ENCODE data around the gene MNX1.

Gene MNX1

GRCh38 chr7:157004521-157005455 lies 5.7 kb downstream of the MNX1 start:
- peaks cover 50% of the 10 kb centered on the region for H3K27me3 ChIP-seq (ENCODE audit: control insufficient read depth, low read length)
- no peak for TF ChIP-seq CTCF (IDR thresholded peaks at IDR 0.05; ENCODE audit: low read depth, low read length, poor library complexity, severe bottlenecking)
- no peak for TF ChIP-seq EZH2phosphoT487 (IDR thresholded peaks at IDR 0.05; ENCODE audit: borderline replicate concordance, low read length)
- H3K9me2 ChIP-seq (replicated peaks; ENCODE audit: control insufficient read depth, low read length): no peaks in the 10 kb centered on the region
- no peaks in the 10 kb centered on the region; the same call in 1 of the 2 replicates for H4K20me1 ChIP-seq (ENCODE audit: control insufficient read depth, insufficient read depth, low read depth, low read length)
- H3K36me3 ChIP-seq (ENCODE audit: control insufficient read depth, low read length): no peaks in the 10 kb centered on the region
- no peak overlapping the region for H3K4me2 ChIP-seq (ENCODE audit: low read length)
- H3K4me1 ChIP-seq (ENCODE audit: control insufficient read depth, low read length): no peaks in the 10 kb centered on the region; the same call in 1 of the 2 replicates
- H3K9me3 ChIP-seq (ENCODE audit: control insufficient read depth, insufficient read depth, low read length): no peaks in the 10 kb centered on the region
- no peaks in the 10 kb centered on the region for H3K79me2 ChIP-seq (ENCODE audit: control insufficient read depth, low read length)
- no peak overlapping the region for H3K4me3 ChIP-seq (ENCODE audit: low read length)
- no peaks in the 10 kb centered on the region for H3F3A ChIP-seq (ENCODE audit: control insufficient read depth, insufficient read depth)
- no peak overlapping the region for H3K27ac ChIP-seq (ENCODE audit: low read depth, low read length)

- H3K4me3 ChIP-seq (ENCODE audit: low read length): no peak overlapping the region
- H3K4me1 ChIP-seq (ENCODE audit: control insufficient read depth, low read length): no peaks in the 10 kb centered on the region; the same call in 1 of the 2 replicates
- no peaks in the 10 kb centered on the region for H3F3A ChIP-seq (ENCODE audit: control insufficient read depth, insufficient read depth)
- peaks cover 51% of the 10 kb centered on the region for H3K27me3 ChIP-seq (ENCODE audit: control insufficient read depth, low read length)
- H4K20me1 ChIP-seq (ENCODE audit: control insufficient read depth, insufficient read depth, low read depth, low read length): no peaks in the 10 kb centered on the region; the same call in 1 of the 2 replicates
- H3K9me2 ChIP-seq (replicated peaks; ENCODE audit: control insufficient read depth, low read length): no peaks in the 10 kb centered on the region
- H3K4me2 ChIP-seq (ENCODE audit: low read length): no peak overlapping the region
- no peaks in the 10 kb centered on the region for H3K9me3 ChIP-seq (ENCODE audit: control insufficient read depth, insufficient read depth, low read length)
- no peaks in the 10 kb centered on the region for H3K36me3 ChIP-seq (ENCODE audit: control insufficient read depth, low read length)
- TF ChIP-seq EZH2phosphoT487 (IDR thresholded peaks at IDR 0.05; ENCODE audit: borderline replicate concordance, low read length): no peak
- no peak for TF ChIP-seq CTCF (IDR thresholded peaks at IDR 0.05; ENCODE audit: low read depth, low read length, poor library complexity, severe bottlenecking)
- H3K27ac ChIP-seq (ENCODE audit: low read depth, low read length): no peak overlapping the region
- H3K79me2 ChIP-seq (ENCODE audit: control insufficient read depth, low read length): no peaks in the 10 kb centered on the region
These were observed 6.5 kb downstream of the MNX1 start for GRCh38 chr7:157003756-157004520.

- Histone ChIP-seq H3K9me2 (replicated peaks; ENCODE audit: control insufficient read depth, low read length) (no peaks in the 10 kb centered on the region), H3K4me2 (ENCODE audit: low read length) (no peak overlapping the region), H3K4me1 (ENCODE audit: control insufficient read depth, low read length) (no peaks in the 10 kb centered on the region; the same call in 1 of the 2 replicates), H3F3A (ENCODE audit: control insufficient read depth, insufficient read depth) (no peaks in the 10 kb centered on the region), H3K27me3 (ENCODE audit: control insufficient read depth, low read length) (peaks cover 51% of the 10 kb centered on the region), H3K79me2 (ENCODE audit: control insufficient read depth, low read length) (no peaks in the 10 kb centered on the region), H3K9me3 (ENCODE audit: control insufficient read depth, insufficient read depth, low read length) (no peaks in the 10 kb centered on the region), H3K4me3 (ENCODE audit: low read length) (no peak overlapping the region), H4K20me1 (ENCODE audit: control insufficient read depth, insufficient read depth, low read depth, low read length) (no peaks in the 10 kb centered on the region; the same call in 1 of the 2 replicates), H3K27ac (ENCODE audit: low read depth, low read length) (no peak overlapping the region), H3K36me3 (ENCODE audit: control insufficient read depth, low read length) (no peaks in the 10 kb centered on the region)
- TF ChIP-seq CTCF (IDR thresholded peaks at IDR 0.05; ENCODE audit: low read depth, low read length, poor library complexity, severe bottlenecking): no peak
- no peak for TF ChIP-seq EZH2phosphoT487 (IDR thresholded peaks at IDR 0.05; ENCODE audit: borderline replicate concordance, low read length)
These were observed 7.1 kb downstream of the MNX1 start for GRCh38 chr7:157003445-157003755.
